ENCODE results near the gene ZFYVE28.

Gene ZFYVE28

GRCh38 chr4:2426711-2427275, 8.3 kb upstream of the ZFYVE28 start:
- DNase-seq (ENCODE audit: low read depth), result no peak
- no peak for TF ChIP-seq CTCF (IDR thresholded peaks at IDR 0.05; ENCODE audit: low read depth, low read length, missing control alignments)
- no peak overlapping the region for H3K4me3 ChIP-seq (ENCODE audit: low read depth, low read length)
- in situ Hi-C loops (cut with HindIII; ENCODE audit: low sequenced_read_pairs), result no loop called here

DNA sequence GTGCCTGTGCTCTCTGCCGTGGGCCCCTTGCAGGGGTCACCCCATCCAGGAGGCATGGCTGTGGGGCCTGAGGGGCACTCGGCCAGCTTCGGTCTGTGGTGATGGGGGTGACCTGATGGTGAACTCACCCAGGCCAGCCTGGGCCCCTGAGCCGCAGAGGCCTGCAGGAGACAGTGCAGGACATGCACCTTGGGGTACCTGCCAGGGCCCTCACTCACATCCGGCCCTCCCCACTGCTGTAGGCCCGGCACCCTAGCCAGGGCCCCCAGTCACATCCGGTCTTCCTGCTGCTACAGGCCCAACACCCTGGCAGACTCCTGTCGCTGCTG, 7.6 kb upstream of the ZFYVE28 start:
- DNase-seq (ENCODE audit: low read depth), result no peak
- TF ChIP-seq CTCF (IDR thresholded peaks at IDR 0.05; ENCODE audit: low read depth, low read length, missing control alignments), result no peak
- H3K4me3 ChIP-seq (ENCODE audit: low read depth, low read length), result no peak overlapping the region
- in situ Hi-C loops (cut with HindIII; ENCODE audit: low sequenced_read_pairs), result no loop called here

- no peak for TF ChIP-seq CTCF (IDR thresholded peaks at IDR 0.05; ENCODE audit: low read depth, low read length, missing control alignments)
- DNase-seq (ENCODE audit: low read depth), result no peak
- H3K4me3 ChIP-seq (ENCODE audit: low read depth, low read length), result no peak overlapping the region
- in situ Hi-C loops (cut with HindIII; ENCODE audit: low sequenced_read_pairs), result no loop called here
Measured at GRCh38 chr4:2425386-2426068, 7.1 kb upstream of the ZFYVE28 start.

DNA sequence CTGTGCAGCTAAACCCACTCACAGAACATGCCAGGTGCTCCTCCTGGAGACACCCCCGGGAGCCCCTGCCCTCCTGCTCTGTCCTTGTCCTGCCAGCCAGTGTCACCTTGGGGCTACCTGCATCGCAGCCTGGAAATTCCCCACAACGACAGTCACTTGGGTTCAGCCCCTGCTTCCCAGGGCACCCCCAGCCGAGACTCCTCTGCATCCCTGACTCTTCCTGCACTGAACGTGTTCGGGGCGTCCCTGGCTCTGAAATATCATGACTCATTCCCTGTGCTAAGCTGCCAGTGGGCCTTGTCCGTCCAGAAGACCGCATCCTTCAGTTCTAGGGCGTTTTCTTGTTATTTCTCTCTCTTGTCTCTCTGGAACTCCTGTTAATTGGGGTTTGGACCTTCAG, 6.1 kb upstream of the ZFYVE28 start:
- H3K4me3 ChIP-seq (ENCODE audit: low read depth, low read length), result no peak overlapping the region
- no peak for DNase-seq (ENCODE audit: low read depth)
- in situ Hi-C loops (cut with HindIII; ENCODE audit: low sequenced_read_pairs), result no loop called here
- TF ChIP-seq CTCF (IDR thresholded peaks at IDR 0.05; ENCODE audit: low read depth, low read length, missing control alignments), result no peak

GRCh38 chr4:2423695-2424094, 5.2 kb upstream of the ZFYVE28 start:
- TF ChIP-seq CTCF (IDR thresholded peaks at IDR 0.05; ENCODE audit: low read depth, low read length, missing control alignments), result no peak
- in situ Hi-C loops (cut with HindIII; ENCODE audit: low sequenced_read_pairs), result no loop called here
- H3K4me3 ChIP-seq (ENCODE audit: low read depth, low read length), result no peak overlapping the region
- DNase-seq (ENCODE audit: low read depth), result no peak

- in situ Hi-C loops (cut with HindIII; ENCODE audit: low sequenced_read_pairs), result no loop called here
- no peak for TF ChIP-seq CTCF (IDR thresholded peaks at IDR 0.05; ENCODE audit: low read depth, low read length, missing control alignments)
- no peak for DNase-seq (ENCODE audit: low read depth)
- no peak overlapping the region for H3K4me3 ChIP-seq (ENCODE audit: low read depth, low read length)
Measured at GRCh38 chr4:2423066-2423465, 4.6 kb upstream of the ZFYVE28 start.
